GM18505 (cell line): Measurements from ENCODE around the gene SLC25A33.
"Not testable (repeated sequence)": the region's sequence is repeated elsewhere in the genome, so short reads cannot be mapped to it uniquely, and the experiment has no call there.

Source experiments
- ATAC-seq: cut with Tn5 transposase; IDR thresholded peaks from one replicate; pipeline ENCODE4 v1.9.1; 2021; ENCODE audit not compliant: unreplicated experiment
- POLR2A ChIP-seq: IDR thresholded peaks from 4 replicates; pipeline ENCODE4 v1.6.1; 2011; ENCODE audit warnings: borderline replicate concordance; ENCODE audit not compliant: insufficient read depth, insufficient read length; ENCODE audit errors: extremely low read depth

SLC25A33 gene

GRCh38 chr1:9553736-9554144, 14.5 kb downstream of the SLC25A33 start:
- no peak for ATAC-seq
- TF ChIP-seq POLR2A = no peak

GRCh38 chr1:9555942-9556341, 16.7 kb downstream of the SLC25A33 start:
- no peak for TF ChIP-seq POLR2A

GRCh38 chr1:9557624-9558023, 18.4 kb downstream of the SLC25A33 start:
- TF ChIP-seq POLR2A = no peak
- no peak for ATAC-seq

More at GRCh38 chr1:9555942-9556341, 16.7 kb downstream of the SLC25A33 start:
- no peak for ATAC-seq

- TF ChIP-seq POLR2A = no peak
- no peak for ATAC-seq
Observed at GRCh38 chr1:9558271-9558945, 19.1 kb downstream of the SLC25A33 start.

- no peak for TF ChIP-seq POLR2A
Observed at GRCh38 chr1:9558946-9559545, 19.8 kb downstream of the SLC25A33 start.

GRCh38 chr1:9559673-9560072, 20.4 kb downstream of the SLC25A33 start:
- ATAC-seq = no peak
- no peak for TF ChIP-seq POLR2A

More at GRCh38 chr1:9558946-9559545, 19.8 kb downstream of the SLC25A33 start:
- ATAC-seq = no peak

- ATAC-seq = not testable (repeated sequence)
Observed at GRCh38 chr1:9560090-9560489, 20.8 kb downstream of the SLC25A33 start.

- ATAC-seq = no peak
- no peak for TF ChIP-seq POLR2A
Observed at GRCh38 chr1:9561429-9561828, 22.2 kb downstream of the SLC25A33 start.

GRCh38 chr1:9569267-9569666, 30.0 kb downstream of the SLC25A33 start:
- no peak for ATAC-seq
- TF ChIP-seq POLR2A = no peak

GRCh38 chr1:9570886-9571529, 31.7 kb downstream of the SLC25A33 start:
- ATAC-seq = not testable (repeated sequence)

- no peak for TF ChIP-seq POLR2A
- ATAC-seq = no peak
Observed at GRCh38 chr1:9573723-9574122, 34.5 kb downstream of the SLC25A33 start.

GRCh38 chr1:9575486-9575885, 36.2 kb downstream of the SLC25A33 start:
- ATAC-seq = no peak

GRCh38 chr1:9576903-9577302, 37.6 kb downstream of the SLC25A33 start:
- no peak for TF ChIP-seq POLR2A
- no peak for ATAC-seq

More at GRCh38 chr1:9575486-9575885, 36.2 kb downstream of the SLC25A33 start:
- TF ChIP-seq POLR2A = no peak

GRCh38 chr1:9577423-9577822, 38.2 kb downstream of the SLC25A33 start:
- TF ChIP-seq POLR2A = no peak
- ATAC-seq = no peak
